Stimulated activated CD4-positive, alpha-beta T cell treated with anti-CD3 and anti-CD28 coated beads, Interleukin-12 subunit alpha, Interleukin-12 subunit beta, amount 100 ng/mL, for 4 hours (primary cell): Measurements from ENCODE around the gene ELAC2.

Experiments used
- DNase-seq: peaks from one replicate; pipeline ENCODE4 v3.0.0-alpha.2; 2020

The ELAC2 gene

GRCh38 chr17:13014801-13015200, 3.0 kb downstream of the ELAC2 start:
- no peak for DNase-seq

GRCh38 chr17:13010959-13011358, 6.9 kb downstream of the ELAC2 start:
- no peak for DNase-seq

- DNase-seq, result no peak
Measured at GRCh38 chr17:13008461-13008860, 9.4 kb downstream of the ELAC2 start.

GRCh38 chr17:13005530-13005929, 12.3 kb downstream of the ELAC2 start:
- DNase-seq, result no peak

GRCh38 chr17:13004336-13004735, 13.5 kb downstream of the ELAC2 start:
- no peak for DNase-seq

- no peak for DNase-seq
Measured at GRCh38 chr17:13003927-13004326, 13.9 kb downstream of the ELAC2 start.

GRCh38 chr17:13003454-13003851, 14.4 kb downstream of the ELAC2 start:
- DNase-seq, result no peak

GRCh38 chr17:13002761-13003453, 14.9 kb downstream of the ELAC2 start:
- peak; percentile 55 for DNase-seq

GRCh38 chr17:13001991-13002615, 15.7 kb downstream of the ELAC2 start:
- no peak for DNase-seq

- no peak for DNase-seq
Measured at GRCh38 chr17:13000561-13000960, 17.3 kb downstream of the ELAC2 start.

- no peak for DNase-seq
Measured at GRCh38 chr17:12998874-12999273, 19.0 kb downstream of the ELAC2 start.

- DNase-seq, result no peak
Measured at GRCh38 chr17:12998461-12998860, 19.4 kb downstream of the ELAC2 start.

- no peak for DNase-seq
Measured at GRCh38 chr17:12996941-12997340, 20.9 kb downstream of the ELAC2 start.

- DNase-seq, result no peak
Measured at GRCh38 chr17:12996357-12996756, 21.5 kb downstream of the ELAC2 start.

- DNase-seq, result no peak
Measured at GRCh38 chr17:12995896-12996295, 21.9 kb downstream of the ELAC2 start.

- DNase-seq, result no peak
Measured at GRCh38 chr17:12995106-12995895, 22.5 kb downstream of the ELAC2 start.

- no peak for DNase-seq
Measured at GRCh38 chr17:12994341-12995074, 23.3 kb downstream of the ELAC2 start.

- DNase-seq, result no peak
Measured at GRCh38 chr17:12993631-12994030, 24.2 kb downstream of the ELAC2 start.

- DNase-seq, result no peak
Measured at GRCh38 chr17:12992676-12993075, 25.2 kb downstream of the ELAC2 start.

- DNase-seq, result no peak
Measured at GRCh38 chr17:12990926-12991325, 26.9 kb downstream of the ELAC2 start.

GRCh38 chr17:12990041-12990808, 27.6 kb downstream of the ELAC2 start:
- no peak for DNase-seq

GRCh38 chr17:12987120-12987519, 30.7 kb downstream of the ELAC2 start:
- DNase-seq, result no peak
